Neural cell (in vitro differentiated cells): ENCODE measurements around the gene MASP2. TPM values are rescaled to one million over a fixed set of nuclear protein-coding genes. Genes with fewer than 3 reads are reported as not detected.
"Not testable (repeated sequence)": the region's sequence is repeated elsewhere in the genome, so short reads cannot be mapped to it uniquely, and the experiment has no call there.

ENCODE experiments used
- H2AFZ ChIP-seq: fragments of 200-600, 300-800 bp; sonication (generic), shearing (Covaris generic); 2 replicates; pipeline ENCODE4 v1.6.0; 2014; ENCODE audit warnings: low read depth, mild to moderate bottlenecking, antibody characterized with exemption, low read length, moderate library complexity
- H3F3A ChIP-seq: fragments of 200-600 bp; shearing (Covaris generic); 2 replicates; pipeline ENCODE4 v1.6.1; 2016; ENCODE audit warnings: mild to moderate bottlenecking, moderate library complexity, mixed read lengths, antibody characterized with exemption, low read length; ENCODE audit not compliant: insufficient read depth, poor library complexity, severe bottlenecking
- H3K27ac ChIP-seq: fragments of 200-600, 300-800 bp; sonication (generic), shearing (Covaris generic); 2 replicates; pipeline ENCODE4 v1.5.1; 2014; ENCODE audit warnings: mild to moderate bottlenecking, low read length, moderate library complexity
- H3K27me3 ChIP-seq: fragments of 300-800, 200-600 bp; sonication (generic), shearing (Covaris generic); 2 replicates; pipeline ENCODE4 v1.6.0; 2014; ENCODE audit warnings: mild to moderate bottlenecking, low read depth, low read length, moderate library complexity; ENCODE audit not compliant: insufficient read depth
- H3K36me3 ChIP-seq: fragments of 300-800, 200-600 bp; sonication (generic), shearing (Covaris generic); 2 replicates; pipeline ENCODE4 v1.5.1; 2014; ENCODE audit warnings: mild to moderate bottlenecking, antibody characterized with exemption, low read length, moderate library complexity; ENCODE audit not compliant: insufficient read depth
- H3K4me2 ChIP-seq: fragments of 300-800, 200-600 bp; sonication (generic), shearing (Covaris generic); 2 replicates; pipeline ENCODE4 v1.6.0; 2014; ENCODE audit warnings: mild to moderate bottlenecking, low read length
- H3K4me3 ChIP-seq: fragments of 300-800, 200-600 bp; sonication (generic), shearing (Covaris generic); 2 replicates; pipeline ENCODE4 v1.5.1; 2014; ENCODE audit warnings: mild to moderate bottlenecking, low read length, moderate library complexity
- H3K79me2 ChIP-seq: fragments of 200-600 bp; shearing (Covaris generic); replicated peaks from 2 replicates; pipeline ENCODE4 v1.6.0; 2014; ENCODE audit warnings: mild to moderate bottlenecking, low read length, moderate library complexity; ENCODE audit not compliant: insufficient read depth
- H3K9ac ChIP-seq: fragments of 300-800, 200-600 bp; sonication (generic), shearing (Covaris generic); 2 replicates; pipeline ENCODE4 v1.6.1; 2016; ENCODE audit warnings: mild to moderate bottlenecking, low read length, mixed read lengths
- H3K9me2 ChIP-seq: fragments of 200-600 bp; shearing (Covaris generic); 2 replicates; pipeline ENCODE4 v1.6.1; 2016; ENCODE audit warnings: mild to moderate bottlenecking, low read length, mixed read lengths; ENCODE audit not compliant: insufficient read depth
- H3K9me3 ChIP-seq: fragments of 200-600, 300-800 bp; sonication (generic), shearing (Covaris generic); 2 replicates; pipeline ENCODE4 v1.6.1; 2016; ENCODE audit warnings: mild to moderate bottlenecking, mixed run types, low read length, moderate library complexity, mixed read lengths
- H4K20me1 ChIP-seq: fragments of 200-600 bp; shearing (Covaris generic); 2 replicates; pipeline ENCODE4 v1.6.1; 2016; ENCODE audit warnings: mild to moderate bottlenecking, mixed run types; ENCODE audit not compliant: insufficient read depth
- EZH2 ChIP-seq: fragments of 200-600, 300-800 bp; shearing (Covaris generic), sonication (generic); IDR thresholded peaks from 2 replicates; pipeline ENCODE4 v1.6.1; 2014; ENCODE audit warnings: antibody characterized with exemption, low read length, borderline replicate concordance, mild to moderate bottlenecking; ENCODE audit not compliant: insufficient read depth, poor library complexity, severe bottlenecking
- MXI1 ChIP-seq: fragments of 450-650 bp; conservative IDR thresholded peaks from 2 replicates; pipeline ENCODE4 v1.6.1; 2014; ENCODE audit warnings: antibody characterized with exemption, mild to moderate bottlenecking; ENCODE audit not compliant: poor library complexity, severe bottlenecking
- POLR2AphosphoS5 ChIP-seq: IDR thresholded peaks from 2 replicates; pipeline ENCODE4 v1.6.1; 2012
- RAD21 ChIP-seq: fragments of 450-650 bp; conservative IDR thresholded peaks from 2 replicates; pipeline ENCODE4 v1.6.1; 2014; ENCODE audit warnings: antibody characterized with exemption, mild to moderate bottlenecking, moderate library complexity
- SMC3 ChIP-seq: fragments of 450-650 bp; conservative IDR thresholded peaks from 2 replicates; pipeline ENCODE4 v1.6.1; 2014; ENCODE audit warnings: antibody characterized with exemption, mild to moderate bottlenecking, moderate library complexity; ENCODE audit not compliant: poor library complexity
- TAF1 ChIP-seq: IDR thresholded peaks from 2 replicates; pipeline ENCODE4 v1.6.1; 2012; ENCODE audit warnings: low read depth
- polyA plus RNA-seq: library from polyadenylated mRNA; depleted of rRNA; stranded (reverse); fragments of >200 nt; gene quantifications from 2 replicates; pipeline ENCODE4 v1.2.3, GENCODE V29; 2014
- TF ChIP-seq, protein P1 (sequence below): fragments of 450-650 bp; IDR thresholded peaks from 2 replicates; pipeline ENCODE4 v1.5.1; 2014; ENCODE audit warnings: antibody characterized with exemption, mild to moderate bottlenecking, moderate library complexity; ENCODE audit not compliant: poor library complexity, severe bottlenecking

Gene MASP2
- polyA plus RNA-seq, 1 donor from 2014 or later: not detected

- Histone ChIP-seq H3F3A (no peaks in the 10 kb centered on the region), H3K4me2 (no peak overlapping the region), H3K27me3 (no peaks in the 10 kb centered on the region), H3K36me3 (no peaks in the 10 kb centered on the region), H3K4me3 (no peak overlapping the region), H3K9me3 (no peaks in the 10 kb centered on the region), H2AFZ (no peak overlapping the region), H3K27ac (no peak overlapping the region), H4K20me1 (no peaks in the 10 kb centered on the region), H3K9ac (no peak overlapping the region), H3K9me2 (no peaks in the 10 kb centered on the region), H3K79me2 (no peaks in the 10 kb centered on the region)
- TF ChIP-seq EZH2 (no peak), RAD21 (peak; percentile 97), SMC3 (peak; percentile 90), MXI1 (peak; percentile 44)
- TF ChIP-seq, protein P1, sequence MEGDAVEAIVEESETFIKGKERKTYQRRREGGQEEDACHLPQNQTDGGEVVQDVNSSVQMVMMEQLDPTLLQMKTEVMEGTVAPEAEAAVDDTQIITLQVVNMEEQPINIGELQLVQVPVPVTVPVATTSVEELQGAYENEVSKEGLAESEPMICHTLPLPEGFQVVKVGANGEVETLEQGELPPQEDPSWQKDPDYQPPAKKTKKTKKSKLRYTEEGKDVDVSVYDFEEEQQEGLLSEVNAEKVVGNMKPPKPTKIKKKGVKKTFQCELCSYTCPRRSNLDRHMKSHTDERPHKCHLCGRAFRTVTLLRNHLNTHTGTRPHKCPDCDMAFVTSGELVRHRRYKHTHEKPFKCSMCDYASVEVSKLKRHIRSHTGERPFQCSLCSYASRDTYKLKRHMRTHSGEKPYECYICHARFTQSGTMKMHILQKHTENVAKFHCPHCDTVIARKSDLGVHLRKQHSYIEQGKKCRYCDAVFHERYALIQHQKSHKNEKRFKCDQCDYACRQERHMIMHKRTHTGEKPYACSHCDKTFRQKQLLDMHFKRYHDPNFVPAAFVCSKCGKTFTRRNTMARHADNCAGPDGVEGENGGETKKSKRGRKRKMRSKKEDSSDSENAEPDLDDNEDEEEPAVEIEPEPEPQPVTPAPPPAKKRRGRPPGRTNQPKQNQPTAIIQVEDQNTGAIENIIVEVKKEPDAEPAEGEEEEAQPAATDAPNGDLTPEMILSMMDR: peak; percentile 98
These were observed 9.3 kb downstream of the MASP2 start for GRCh38 chr1:11037740-11038182.

- H3K27me3 ChIP-seq, H3K4me3 ChIP-seq, H3K9me2 ChIP-seq, H3F3A ChIP-seq, H3K9me3 ChIP-seq, H3K27ac ChIP-seq, H4K20me1 ChIP-seq, H3K4me2 ChIP-seq, H3K9ac ChIP-seq, H2AFZ ChIP-seq, H3K36me3 ChIP-seq, H3K79me2 ChIP-seq: not testable (repeated sequence)
These were observed 9.9 kb downstream of the MASP2 start for GRCh38 chr1:11037019-11037739.

DNA sequence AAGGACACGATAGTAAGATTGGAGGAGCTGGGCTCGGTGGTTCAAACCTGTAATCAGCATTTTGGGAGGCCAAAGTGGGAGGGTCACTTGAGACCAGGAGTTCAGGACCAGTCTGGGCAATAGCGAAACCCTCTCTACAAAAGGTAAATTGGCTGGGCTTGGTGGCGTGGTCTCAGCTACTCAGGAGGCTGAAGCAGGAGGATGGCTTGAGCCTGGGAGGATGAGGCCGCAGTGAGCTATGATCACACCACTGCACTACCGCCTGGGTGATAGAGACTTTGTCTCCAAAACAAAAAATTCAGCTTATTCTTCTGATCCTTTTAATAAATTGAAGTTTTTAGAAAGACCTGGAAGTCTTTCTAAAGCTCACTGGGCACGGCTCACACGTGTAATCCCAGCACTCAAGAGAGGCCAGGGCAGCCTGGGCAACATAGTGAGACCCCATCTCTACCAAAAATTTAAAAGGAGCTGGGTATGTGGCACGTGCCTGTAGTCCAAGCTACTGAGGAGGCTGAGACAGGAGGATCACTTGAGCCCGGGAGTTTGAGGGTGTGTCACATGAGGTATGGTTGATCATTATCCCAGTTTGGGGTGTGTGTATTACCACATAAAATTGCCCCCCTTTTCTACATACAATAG lies 15.3 kb downstream of the MASP2 start:
- Histone ChIP-seq H3K79me2 (no peaks in the 10 kb centered on the region), H3F3A (no peaks in the 10 kb centered on the region), H3K4me2 (no peak overlapping the region), H3K9me2 (no peaks in the 10 kb centered on the region), H3K9me3 (no peaks in the 10 kb centered on the region), H3K36me3 (no peaks in the 10 kb centered on the region), H3K4me3 (no peak overlapping the region), H2AFZ (no peak overlapping the region), H4K20me1 (no peaks in the 10 kb centered on the region), H3K27me3 (no peaks in the 10 kb centered on the region), H3K27ac (no peak overlapping the region), H3K9ac (no peak overlapping the region)
- TF ChIP-seq MXI1: no peak
- TF ChIP-seq RAD21: no peak
- TF ChIP-seq, protein P1: no peak
- no peak for TF ChIP-seq POLR2AphosphoS5
- TF ChIP-seq TAF1: no peak
- TF ChIP-seq EZH2: no peak
